GM21423 (cell line): ENCODE measurements around the gene CCDC106.

Source experiments
- ATAC-seq: cut with Tn5 transposase; IDR thresholded peaks from one replicate; pipeline ENCODE4 v1.9.1; 2021; ENCODE audit warnings: mild to moderate bottlenecking, moderate library complexity; ENCODE audit not compliant: unreplicated experiment

CCDC106 gene

GRCh38 chr19:55635334-55635717 lies 12.7 kb upstream of the CCDC106 start:
- no peak for ATAC-seq

DNA sequence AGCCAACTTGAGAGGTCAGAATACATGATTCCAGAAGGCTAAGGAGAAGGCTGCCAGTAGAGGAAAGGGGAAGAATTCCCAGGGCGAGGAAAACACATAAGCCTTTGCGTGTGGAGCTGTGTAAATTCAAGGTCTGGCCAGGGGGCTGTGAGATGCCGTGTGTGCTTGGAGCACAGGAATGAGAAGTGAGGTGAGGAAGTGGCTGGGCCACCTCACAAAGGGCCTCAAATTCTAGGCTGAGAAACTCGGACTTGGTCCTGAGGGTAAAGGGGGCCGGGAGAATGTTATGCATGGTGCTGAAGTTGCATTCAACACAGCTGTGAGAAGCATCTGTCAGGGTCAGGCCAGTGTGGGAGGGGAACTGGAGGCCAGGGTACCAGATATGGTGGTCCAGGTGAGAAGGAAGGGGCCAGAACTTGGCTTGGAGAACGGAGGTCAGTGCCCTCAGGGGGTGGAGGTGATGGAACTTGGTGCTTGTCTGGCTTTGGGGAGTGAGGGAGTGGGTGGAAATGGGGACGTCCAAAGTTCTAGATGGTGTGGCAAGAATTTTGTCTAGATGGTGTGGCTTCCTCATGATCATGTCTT lies 12.1 kb upstream of the CCDC106 start:
- no peak for ATAC-seq

- no peak for ATAC-seq
Measured at GRCh38 chr19:55636723-55637122, 11.3 kb upstream of the CCDC106 start.

GRCh38 chr19:55637534-55637933 lies 10.5 kb upstream of the CCDC106 start:
- ATAC-seq = no peak

GRCh38 chr19:55638864-55639359 lies 9.1 kb upstream of the CCDC106 start:
- ATAC-seq = no peak

DNA sequence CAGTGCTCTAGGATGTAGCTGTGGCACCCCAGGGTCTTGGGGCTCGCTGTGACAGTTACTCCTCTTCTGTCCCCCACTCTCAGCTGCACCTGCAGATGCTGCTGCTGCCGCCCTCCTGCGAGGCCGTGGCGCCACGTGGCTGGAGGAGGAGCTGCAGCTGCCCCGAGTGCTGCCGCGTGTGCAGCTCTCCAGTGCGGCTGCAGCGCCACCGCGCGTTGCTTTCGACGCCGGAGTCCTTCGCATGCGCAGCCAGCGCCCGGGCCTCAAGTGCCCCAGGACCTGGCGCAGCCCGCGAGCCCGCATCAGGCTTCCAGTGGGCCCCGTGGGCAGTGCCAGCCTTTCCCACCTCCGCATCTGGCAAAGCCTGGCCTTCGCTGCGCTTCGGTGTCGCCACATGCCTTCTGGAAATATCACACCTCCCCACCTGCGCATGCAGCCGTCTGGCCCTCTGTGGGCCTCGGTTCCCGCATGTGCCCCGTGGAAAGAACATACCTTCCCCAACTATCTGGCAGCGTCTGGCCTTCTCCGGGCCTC lies 7.9 kb upstream of the CCDC106 start:
- no peak for ATAC-seq

DNA sequence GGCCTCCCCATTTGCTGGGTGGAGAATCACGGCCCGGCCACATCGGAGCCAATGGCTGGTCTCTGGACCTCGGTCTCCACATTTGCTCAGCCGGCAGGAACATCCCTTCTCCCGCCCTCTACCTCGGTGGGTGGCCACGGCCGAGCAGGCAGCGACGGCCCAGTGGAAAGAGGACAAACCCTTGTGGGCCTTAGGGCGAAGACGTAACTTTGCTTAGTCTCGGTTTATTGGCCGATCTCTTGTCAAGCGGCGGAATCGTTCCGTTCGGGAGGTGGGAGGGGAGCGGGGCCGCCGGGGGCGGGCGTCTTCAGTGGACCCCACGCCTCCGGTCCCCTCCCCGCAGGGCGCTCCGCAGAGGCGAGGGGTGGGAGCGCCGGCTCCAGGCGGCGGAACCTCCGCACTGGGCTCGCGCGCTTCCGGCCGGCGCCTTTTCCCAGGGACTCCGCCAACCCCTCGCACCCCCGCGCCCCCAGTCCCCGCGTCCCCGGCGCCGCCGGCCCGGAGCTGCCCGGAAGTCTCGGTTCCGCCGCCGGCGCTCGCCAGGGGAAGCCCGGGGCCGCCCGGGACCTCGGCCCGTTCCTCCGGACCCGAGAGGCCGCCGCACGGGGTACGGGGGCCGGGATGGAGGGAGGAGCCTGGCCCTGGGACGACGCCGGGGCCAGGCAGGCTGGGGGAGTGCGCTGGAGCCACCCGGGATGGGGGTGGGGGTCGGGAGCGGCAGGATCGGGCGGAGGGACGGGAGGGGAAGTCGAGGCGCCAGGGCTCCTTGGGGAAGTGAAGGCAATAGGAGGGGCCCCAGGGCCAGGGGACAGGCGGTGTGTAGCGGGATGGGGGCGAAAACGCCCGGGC lies 7.2 kb upstream of the CCDC106 start, which contains the start of gene ZNF580:
ZNF580 (plus strand) TSS at position 426 of the 849 bp plus-strand sequence. CDS start 1,507 bp downstream, outside the sequence.
- peak; percentile 37 for ATAC-seq

GRCh38 chr19:55641426-55642152 lies 6.4 kb upstream of the CCDC106 start:
- ATAC-seq = no peak

DNA sequence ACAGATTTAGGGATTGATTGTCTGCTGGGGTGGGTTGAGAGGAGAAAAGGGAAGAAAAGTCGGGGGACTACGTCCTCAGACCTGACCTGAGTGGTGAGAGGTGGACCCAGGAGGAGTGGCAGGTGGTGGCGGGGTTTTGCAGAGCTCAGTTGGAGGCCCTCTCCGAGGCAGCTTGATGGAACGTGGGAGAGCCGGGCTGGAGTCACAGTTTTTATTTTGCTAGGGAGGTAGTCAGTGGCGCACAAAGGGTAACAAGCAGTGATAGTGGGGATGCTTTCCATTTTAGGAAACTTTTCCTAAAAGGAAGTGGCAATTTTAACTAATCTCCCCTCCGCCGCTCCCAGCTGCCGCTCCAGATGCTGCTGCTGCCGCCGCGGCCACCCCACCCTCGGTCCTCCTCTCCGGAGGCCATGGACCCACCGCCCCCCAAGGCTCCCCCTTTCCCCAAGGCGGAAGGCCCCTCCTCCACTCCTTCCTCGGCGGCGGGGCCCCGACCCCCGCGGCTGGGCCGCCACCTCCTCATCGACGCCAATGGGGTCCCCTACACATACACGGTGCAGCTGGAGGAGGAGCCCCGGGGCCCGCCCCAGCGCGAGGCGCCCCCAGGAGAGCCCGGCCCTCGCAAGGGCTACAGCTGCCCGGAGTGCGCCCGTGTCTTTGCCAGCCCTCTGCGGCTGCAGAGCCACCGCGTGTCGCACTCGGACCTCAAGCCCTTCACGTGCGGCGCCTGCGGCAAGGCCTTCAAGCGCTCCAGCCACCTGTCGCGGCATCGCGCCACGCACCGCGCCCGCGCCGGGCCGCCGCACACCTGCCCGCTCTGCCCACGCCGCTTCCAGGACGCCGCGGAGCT lies 5.6 kb upstream of the CCDC106 start:
- no peak for ATAC-seq

DNA sequence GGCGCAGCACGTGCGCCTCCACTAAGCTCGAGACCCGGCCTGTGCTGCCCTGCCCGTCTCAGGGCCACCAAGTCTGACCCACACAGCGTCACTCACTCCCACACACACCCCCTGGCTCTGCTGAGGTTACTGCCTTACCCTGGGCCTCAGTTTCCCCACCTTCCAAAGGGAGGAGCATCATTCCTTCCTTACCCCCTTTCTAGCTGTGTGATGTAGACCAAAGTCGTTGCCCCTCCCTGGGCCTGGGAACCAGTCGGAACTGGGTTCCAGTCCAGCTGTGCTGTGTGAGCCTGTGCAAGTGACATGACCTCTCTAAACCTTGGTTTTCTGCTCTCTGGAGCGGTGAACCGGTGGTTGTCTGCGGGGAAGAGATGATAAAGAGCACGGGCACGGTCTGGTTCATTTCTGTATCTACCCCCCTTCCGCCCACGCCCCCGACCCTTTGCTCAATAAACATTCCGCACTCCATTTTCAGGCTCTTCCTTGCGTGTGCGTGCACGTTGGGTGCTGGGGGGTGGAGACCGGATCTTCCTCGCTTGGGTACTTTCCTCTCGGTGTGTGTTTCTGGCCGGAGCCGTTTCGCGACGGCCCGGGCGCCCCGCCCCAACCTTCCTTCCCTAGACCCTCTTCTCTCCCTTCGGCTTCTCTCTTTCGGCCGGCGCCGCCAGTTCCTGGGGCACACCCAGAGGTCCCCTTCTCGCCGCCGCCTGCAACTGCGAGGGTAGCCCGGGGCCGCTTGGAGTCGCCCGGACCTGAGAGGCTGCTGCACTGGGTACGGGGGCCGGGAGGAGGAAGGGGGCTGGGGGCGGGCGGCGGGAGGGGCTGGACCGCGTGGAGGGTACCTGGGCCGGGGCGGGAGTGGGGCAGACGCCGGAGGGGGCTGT lies 4.8 kb upstream of the CCDC106 start, which contains the start of gene ZNF581:
ZNF581 (plus strand) TSS at position 647 of the 884 bp plus-strand sequence. CDS start 923 bp downstream, outside the sequence.
- ATAC-seq = peak; percentile 34

GRCh38 chr19:55643887-55644176 lies 4.2 kb upstream of the CCDC106 start:
- ATAC-seq = no peak

- ATAC-seq = no peak
Measured at GRCh38 chr19:55644191-55644833, 3.7 kb upstream of the CCDC106 start.

- no peak for ATAC-seq
Measured at GRCh38 chr19:55644842-55645511, 3.0 kb upstream of the CCDC106 start.

DNA sequence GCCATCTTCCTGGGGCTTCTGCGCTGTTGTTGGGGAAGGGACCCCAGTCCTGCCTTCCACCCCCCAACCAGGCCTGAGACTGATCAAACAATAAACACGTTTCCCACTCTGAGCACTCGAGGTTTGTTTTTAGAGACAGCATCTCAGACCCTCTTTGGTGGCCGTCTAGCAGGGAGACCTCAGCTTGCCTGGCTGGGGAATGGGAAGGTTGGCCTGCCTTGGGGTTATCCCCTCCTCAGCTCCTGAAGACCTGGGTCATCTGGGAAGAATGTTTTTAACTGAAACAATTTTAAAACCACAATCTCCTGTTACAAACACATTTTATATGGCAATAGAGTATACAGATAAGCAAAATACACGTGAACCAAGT lies 2.5 kb upstream of the CCDC106 start:
- no peak for ATAC-seq

DNA sequence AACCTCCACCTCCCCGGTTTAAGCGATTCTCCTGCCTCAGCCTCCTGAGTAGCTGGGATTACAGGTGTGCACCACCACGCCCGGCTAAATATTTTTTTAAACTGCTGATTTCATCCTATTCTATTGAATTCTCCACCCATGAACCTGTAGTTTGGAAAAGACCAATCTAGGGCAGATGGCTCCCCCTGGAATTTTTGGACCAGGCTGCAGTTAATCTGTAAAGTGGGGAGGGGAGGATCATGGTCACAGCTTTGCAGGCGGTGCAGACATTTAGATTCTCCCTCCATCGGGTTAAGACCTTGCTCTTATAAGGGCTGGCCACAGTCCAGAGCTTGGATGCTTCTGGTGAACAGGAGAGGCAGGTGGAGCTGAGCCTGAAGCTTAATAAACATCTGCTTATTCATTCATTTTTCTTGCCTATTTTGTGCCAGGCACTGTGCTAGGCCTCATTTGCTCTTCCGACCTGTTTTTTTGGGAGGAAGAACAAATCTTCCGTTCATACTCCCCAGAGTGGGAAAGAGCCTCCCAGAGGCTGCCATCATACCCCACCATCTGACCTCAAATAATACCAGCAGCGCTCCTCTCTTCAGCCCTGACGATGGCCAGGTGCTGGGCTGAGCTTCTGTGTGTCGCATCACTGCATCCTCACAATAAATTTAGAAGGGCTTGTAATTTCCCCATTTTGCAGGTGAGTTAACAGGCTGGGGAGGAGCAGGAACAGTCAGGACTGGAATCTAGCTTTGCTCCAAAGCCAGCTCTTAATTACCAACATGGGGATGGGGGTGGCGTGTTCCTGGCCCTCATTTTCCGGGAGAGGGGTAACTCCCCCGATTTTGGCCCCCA lies 902 bp upstream of the CCDC106 start:
- no peak for ATAC-seq

GRCh38 chr19:55648585-55649267 lies 714 bp downstream of the CCDC106 start:
- ATAC-seq = no peak
